Measurements from ENCODE around the gene PUS10.

DNA sequence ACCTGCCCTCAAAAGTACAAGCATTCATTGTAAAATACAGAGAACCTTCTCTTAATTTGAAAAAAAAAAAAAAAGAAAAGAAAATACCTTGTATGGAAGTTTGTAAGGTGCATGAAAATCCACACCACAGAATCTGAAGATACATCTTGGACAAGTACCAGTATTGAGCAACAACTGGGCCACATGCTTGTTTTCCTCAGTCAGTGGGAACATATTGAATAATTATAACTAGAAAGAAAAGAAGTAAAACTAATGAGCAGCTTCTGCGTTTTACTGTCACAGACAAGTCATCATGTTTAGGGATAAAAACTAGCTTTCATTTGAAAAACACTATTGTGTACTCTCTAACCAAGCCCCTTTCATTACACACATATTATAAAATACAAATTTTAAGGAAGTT lies 6.4 kb downstream of the PUS10 start:
- TF ChIP-seq, protein P1, sequence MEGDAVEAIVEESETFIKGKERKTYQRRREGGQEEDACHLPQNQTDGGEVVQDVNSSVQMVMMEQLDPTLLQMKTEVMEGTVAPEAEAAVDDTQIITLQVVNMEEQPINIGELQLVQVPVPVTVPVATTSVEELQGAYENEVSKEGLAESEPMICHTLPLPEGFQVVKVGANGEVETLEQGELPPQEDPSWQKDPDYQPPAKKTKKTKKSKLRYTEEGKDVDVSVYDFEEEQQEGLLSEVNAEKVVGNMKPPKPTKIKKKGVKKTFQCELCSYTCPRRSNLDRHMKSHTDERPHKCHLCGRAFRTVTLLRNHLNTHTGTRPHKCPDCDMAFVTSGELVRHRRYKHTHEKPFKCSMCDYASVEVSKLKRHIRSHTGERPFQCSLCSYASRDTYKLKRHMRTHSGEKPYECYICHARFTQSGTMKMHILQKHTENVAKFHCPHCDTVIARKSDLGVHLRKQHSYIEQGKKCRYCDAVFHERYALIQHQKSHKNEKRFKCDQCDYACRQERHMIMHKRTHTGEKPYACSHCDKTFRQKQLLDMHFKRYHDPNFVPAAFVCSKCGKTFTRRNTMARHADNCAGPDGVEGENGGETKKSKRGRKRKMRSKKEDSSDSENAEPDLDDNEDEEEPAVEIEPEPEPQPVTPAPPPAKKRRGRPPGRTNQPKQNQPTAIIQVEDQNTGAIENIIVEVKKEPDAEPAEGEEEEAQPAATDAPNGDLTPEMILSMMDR (IDR thresholded peaks at IDR 0.05; ENCODE audit: insufficient read depth, low read length), result no peak
- no peak for TF ChIP-seq POLR2AphosphoS5 (IDR thresholded peaks at IDR 0.05; ENCODE audit: low read depth)
- no peak for TF ChIP-seq GABPA (IDR thresholded peaks at IDR 0.05; ENCODE audit: low read depth)

Data from HL-60 (cell line).